GM18505 (cell line): ENCODE results near the gene SIRT4.
A peak's percentile ranks its signal among the peaks of the same experiment; 100 is the strongest.
"Not testable (repeated sequence)": the region's sequence is repeated elsewhere in the genome, so short reads cannot be mapped to it uniquely, and the experiment has no call there.

Experiments
- ATAC-seq: cut with Tn5 transposase; IDR thresholded peaks from one replicate; pipeline ENCODE4 v1.9.1; 2021; ENCODE audit not compliant: unreplicated experiment
- POLR2A ChIP-seq: IDR thresholded peaks from 4 replicates; pipeline ENCODE4 v1.6.1; 2011; ENCODE audit warnings: borderline replicate concordance; ENCODE audit not compliant: insufficient read depth, insufficient read length; ENCODE audit errors: extremely low read depth

SIRT4 gene

GRCh38 chr12:120292661-120293531 lies 9.2 kb upstream of the SIRT4 start, which contains the start of gene RNU4-1:
Gene RNU4-1, minus strand, starts transcription at chr12:120293237.
- TF ChIP-seq POLR2A = peak; percentile 99
- peak; percentile 46 for ATAC-seq

- no peak for TF ChIP-seq POLR2A
- no peak for ATAC-seq
Measured at GRCh38 chr12:120314220-120314619, 12.1 kb downstream of the SIRT4 start.

- TF ChIP-seq POLR2A = no peak
- ATAC-seq = no peak
Measured at GRCh38 chr12:120316798-120317223, 14.7 kb downstream of the SIRT4 start.

- peak; percentile 97 for ATAC-seq
- peak; percentile 89 for TF ChIP-seq POLR2A
Measured at GRCh38 chr12:120317224-120318105, 15.3 kb downstream of the SIRT4 start.

- ATAC-seq = no peak
- no peak for TF ChIP-seq POLR2A
Measured at GRCh38 chr12:120321382-120322202, 19.5 kb downstream of the SIRT4 start.

GRCh38 chr12:120323772-120324171 lies 21.7 kb downstream of the SIRT4 start:
- ATAC-seq = no peak
- TF ChIP-seq POLR2A = no peak

- no peak for TF ChIP-seq POLR2A
- no peak for ATAC-seq
Measured at GRCh38 chr12:120324841-120325417, 22.8 kb downstream of the SIRT4 start.

GRCh38 chr12:120327593-120327992 lies 25.5 kb downstream of the SIRT4 start, which contains the start of gene PLA2G1B:
Gene PLA2G1B, minus strand, starts transcription at chr12:120327779. Its CDS starts 26 bp downstream, at chr12:120327753.
- no peak for ATAC-seq
- no peak for TF ChIP-seq POLR2A

- ATAC-seq = no peak
- TF ChIP-seq POLR2A = no peak
Measured at GRCh38 chr12:120328228-120328627, 26.1 kb downstream of the SIRT4 start.

GRCh38 chr12:120331390-120331789 lies 29.3 kb downstream of the SIRT4 start:
- ATAC-seq = no peak
- TF ChIP-seq POLR2A = no peak

- TF ChIP-seq POLR2A = no peak
- no peak for ATAC-seq
Measured at GRCh38 chr12:120332041-120332440, 29.9 kb downstream of the SIRT4 start.

GRCh38 chr12:120332523-120332922 lies 30.4 kb downstream of the SIRT4 start:
- ATAC-seq = no peak

GRCh38 chr12:120335447-120335846 lies 33.3 kb downstream of the SIRT4 start:
- ATAC-seq = not testable (repeated sequence)

More at GRCh38 chr12:120332523-120332922, 30.4 kb downstream of the SIRT4 start:
- no peak for TF ChIP-seq POLR2A

GRCh38 chr12:120336392-120336791 lies 34.3 kb downstream of the SIRT4 start:
- ATAC-seq = not testable (repeated sequence)
